Central memory CD8-positive, alpha-beta T cell (primary cell): Measurements from ENCODE around the gene RAX2.
"Not testable (repeated sequence)": the region's sequence is repeated elsewhere in the genome, so short reads cannot be mapped to it uniquely, and the experiment has no call there.

ENCODE experiments used
- ATAC-seq: fragments of 150-1000 bp; cut with Tn5 transposase; replicated peaks from 2 replicates; pipeline ENCODE4 v1.10.0; 2022; ENCODE audit warnings: mild to moderate bottlenecking, moderate FRiP score, moderate number of reproducible peaks; ENCODE audit not compliant: poor library complexity, severe bottlenecking; ENCODE audit errors: extremely low read depth
- DNase-seq, 2 donors: peaks; one replicate each; pipeline ENCODE4 v3.0.0; 2021; ENCODE audit warnings: low spot score in 2 of 2
- H3K27ac Mint-ChIP-seq: one replicate; pipeline ENCODE4 v1.8.0; 2022; ENCODE audit warnings: low read depth, mild to moderate bottlenecking, moderate library complexity, mixed read lengths
- H3K27me3 Mint-ChIP-seq: one replicate; pipeline ENCODE4 v1.8.0; 2022; ENCODE audit warnings: mixed read lengths
- H3K36me3 Mint-ChIP-seq: one replicate; pipeline ENCODE4 v1.8.0; 2022; ENCODE audit warnings: mild to moderate bottlenecking, moderate library complexity, mixed read lengths; ENCODE audit not compliant: insufficient read depth
- H3K4me1 Mint-ChIP-seq: one replicate; pipeline ENCODE4 v1.8.0; 2022; ENCODE audit warnings: mixed read lengths
- H3K4me3 Mint-ChIP-seq: one replicate; pipeline ENCODE4 v1.8.0; 2022; ENCODE audit warnings: mild to moderate bottlenecking, moderate library complexity, mixed read lengths
- H3K9me3 Mint-ChIP-seq: one replicate; pipeline ENCODE4 v1.8.0; 2022; ENCODE audit warnings: mixed read lengths

The RAX2 gene

GRCh38 chr19:3769494-3769893, 2.5 kb downstream of the RAX2 start:
- Mint-ChIP-seq H3K36me3 (peaks cover 22% of the 10 kb centered on the region), H3K9me3 (no peaks in the 10 kb centered on the region), H3K4me3 (no peak overlapping the region), H3K27me3 (no peaks in the 10 kb centered on the region), H3K4me1 (peaks cover 23% of the 10 kb centered on the region), H3K27ac (no peak overlapping the region)
- ATAC-seq (no peak), DNase-seq (no peak)

GRCh38 chr19:3768748-3769099, 3.3 kb downstream of the RAX2 start:
- H3K27me3 Mint-ChIP-seq: no peaks in the 10 kb centered on the region
- peaks cover 15% of the 10 kb centered on the region for H3K4me1 Mint-ChIP-seq
- H3K36me3 Mint-ChIP-seq: peaks cover 20% of the 10 kb centered on the region
- no peak overlapping the region for H3K27ac Mint-ChIP-seq
- no peak for DNase-seq
- H3K9me3 Mint-ChIP-seq: no peaks in the 10 kb centered on the region
- no peak overlapping the region for H3K4me3 Mint-ChIP-seq
- ATAC-seq: no peak

DNA sequence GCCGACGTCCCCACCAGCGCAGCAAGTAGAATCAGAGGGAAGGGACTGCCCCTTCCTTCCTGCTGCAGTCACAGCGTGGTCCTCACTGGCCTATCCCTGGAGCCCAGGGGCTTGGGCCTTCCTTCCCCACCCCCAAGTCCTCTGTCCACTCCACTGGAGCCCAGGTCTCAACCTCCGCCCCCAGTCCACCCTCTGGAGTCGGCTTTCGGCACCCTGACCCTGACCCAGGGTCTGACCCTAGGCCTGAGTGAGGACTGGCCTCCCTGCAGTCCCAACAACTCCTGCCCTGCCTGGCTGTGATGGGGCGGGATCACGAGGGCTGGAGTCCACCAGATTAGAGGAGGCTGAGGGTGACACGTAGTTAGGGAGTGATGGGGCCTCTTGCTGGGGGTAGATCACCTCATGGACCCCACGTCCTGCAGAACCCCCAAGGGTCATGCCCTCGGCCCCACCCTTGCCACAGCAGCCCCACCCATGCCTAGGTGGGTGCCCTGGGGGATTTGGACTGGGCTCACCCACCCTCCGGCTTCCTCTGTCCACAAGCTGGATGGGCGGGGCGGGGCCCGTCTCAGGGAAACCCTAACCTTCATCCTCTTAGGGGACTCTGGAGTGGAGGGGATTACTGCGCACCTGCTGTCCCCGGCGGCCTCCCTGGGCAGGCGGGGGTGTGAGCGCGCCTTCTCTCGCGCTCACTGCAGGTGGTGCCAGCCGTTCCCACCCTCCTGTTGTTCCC, 3.8 kb downstream of the RAX2 start:
- DNase-seq (no peak), ATAC-seq (no peak)
- H3K4me3 Mint-ChIP-seq: no peak overlapping the region
- peaks cover 15% of the 10 kb centered on the region for H3K4me1 Mint-ChIP-seq
- H3K36me3 Mint-ChIP-seq: peaks cover 20% of the 10 kb centered on the region
- no peaks in the 10 kb centered on the region for H3K27me3 Mint-ChIP-seq
- H3K9me3 Mint-ChIP-seq: no peaks in the 10 kb centered on the region
- no peak overlapping the region for H3K27ac Mint-ChIP-seq

GRCh38 chr19:3767050-3767449, 5.0 kb downstream of the RAX2 start:
- H3K4me3 Mint-ChIP-seq: no peak overlapping the region
- H3K4me1 Mint-ChIP-seq: peaks cover 25% of the 10 kb centered on the region
- H3K27me3 Mint-ChIP-seq: no peaks in the 10 kb centered on the region
- H3K27ac Mint-ChIP-seq: peak overlapping the region; percentile 62
- ATAC-seq: no peak
- DNase-seq: no peak
- H3K9me3 Mint-ChIP-seq: no peaks in the 10 kb centered on the region
- peaks cover 27% of the 10 kb centered on the region for H3K36me3 Mint-ChIP-seq

- H3K27ac Mint-ChIP-seq: peak overlapping the region; percentile 62
- H3K9me3 Mint-ChIP-seq: no peaks in the 10 kb centered on the region
- no peak for ATAC-seq
- H3K27me3 Mint-ChIP-seq: no peaks in the 10 kb centered on the region
- H3K36me3 Mint-ChIP-seq: peaks cover 30% of the 10 kb centered on the region
- DNase-seq: no peak
- H3K4me3 Mint-ChIP-seq: peak overlapping the region; percentile 53
- peaks cover 30% of the 10 kb centered on the region for H3K4me1 Mint-ChIP-seq
Measured at GRCh38 chr19:3766520-3766919, 5.5 kb downstream of the RAX2 start.

DNA sequence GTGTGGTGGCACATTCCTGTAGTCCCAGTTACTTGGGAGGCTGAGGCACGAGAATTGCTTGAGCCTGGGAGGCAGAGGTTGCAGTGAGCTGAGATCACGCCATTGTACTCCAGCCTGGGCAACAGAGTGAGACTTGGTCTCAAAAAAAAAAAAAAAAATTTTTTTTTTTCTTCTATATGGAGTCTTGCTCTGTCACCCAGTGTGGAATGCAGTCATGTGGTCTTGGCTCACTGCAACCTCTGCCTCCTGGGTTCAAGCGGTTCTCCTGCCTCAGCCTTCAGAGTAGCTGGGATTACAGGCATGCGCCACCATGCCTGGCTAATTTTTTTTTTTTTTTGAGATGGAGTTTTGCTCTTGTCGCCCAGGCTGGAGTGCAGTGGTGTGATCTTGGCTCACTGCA, 6.3 kb downstream of the RAX2 start:
- Mint-ChIP-seq H3K4me1 (peaks cover 38% of the 10 kb centered on the region), H3K36me3 (peaks cover 38% of the 10 kb centered on the region)
- not testable (repeated sequence) for H3K4me3 Mint-ChIP-seq, DNase-seq, ATAC-seq, H3K27me3 Mint-ChIP-seq, H3K9me3 Mint-ChIP-seq, H3K27ac Mint-ChIP-seq

- Mint-ChIP-seq H3K27me3 (no peaks in the 10 kb centered on the region), H3K36me3 (peaks cover 41% of the 10 kb centered on the region), H3K27ac (no peak overlapping the region), H3K9me3 (no peaks in the 10 kb centered on the region), H3K4me3 (no peak overlapping the region), H3K4me1 (peaks cover 40% of the 10 kb centered on the region)
- ATAC-seq (no peak), DNase-seq (no peak)
Measured at GRCh38 chr19:3765121-3765520, 6.9 kb downstream of the RAX2 start.

DNA sequence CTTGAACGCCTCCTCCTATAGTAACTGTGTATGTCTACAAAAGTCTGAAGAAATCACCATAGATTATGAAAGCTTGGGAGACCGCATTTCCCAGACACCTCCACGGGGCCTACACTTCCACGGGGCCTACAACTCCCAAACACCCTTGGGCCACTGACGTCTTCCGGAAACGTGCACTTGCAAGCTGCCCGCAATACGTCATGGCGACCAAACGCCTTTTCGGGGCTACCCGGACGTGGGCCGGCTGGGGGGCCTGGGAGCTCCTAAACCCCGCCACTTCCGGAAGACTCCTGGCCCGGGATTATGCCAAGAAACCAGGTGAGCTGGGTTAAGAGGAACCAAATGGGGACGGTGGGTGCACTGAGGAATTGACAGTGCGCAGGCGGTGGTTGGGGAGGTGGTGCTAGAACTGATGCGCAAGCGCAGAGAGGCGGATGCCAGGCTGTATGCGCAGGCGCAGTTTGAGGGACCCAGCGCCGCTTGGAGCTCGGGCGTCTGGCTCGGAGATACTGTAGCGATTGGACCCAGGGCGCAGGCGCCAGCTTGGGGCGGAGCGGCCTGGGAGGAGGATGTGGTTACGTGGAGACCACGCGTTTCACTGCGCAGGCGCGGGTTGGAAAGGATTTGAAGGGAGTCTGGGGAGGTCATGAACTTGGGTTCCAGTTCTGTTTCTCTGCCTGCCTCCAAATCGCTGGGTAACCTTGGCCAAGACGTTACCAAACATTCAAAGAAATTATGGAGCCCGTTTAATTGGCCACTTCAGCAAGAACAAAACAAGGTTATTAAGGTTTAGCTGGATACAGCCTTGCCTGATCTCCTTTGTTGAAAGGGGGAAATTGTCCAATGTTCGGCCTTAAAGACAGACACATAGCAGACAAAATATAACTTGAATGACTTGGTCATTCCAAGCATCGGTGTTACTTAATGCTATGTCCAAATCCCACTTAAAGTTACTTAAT, 9.2 kb downstream of the RAX2 start, which contains the start of gene MRPL54:
MRPL54 (plus strand) TSS at position 182 of the 959 bp plus-strand sequence; CDS start at position 201, 19 bp downstream.
- peaks cover 34% of the 10 kb centered on the region for H3K4me1 Mint-ChIP-seq

DNA sequence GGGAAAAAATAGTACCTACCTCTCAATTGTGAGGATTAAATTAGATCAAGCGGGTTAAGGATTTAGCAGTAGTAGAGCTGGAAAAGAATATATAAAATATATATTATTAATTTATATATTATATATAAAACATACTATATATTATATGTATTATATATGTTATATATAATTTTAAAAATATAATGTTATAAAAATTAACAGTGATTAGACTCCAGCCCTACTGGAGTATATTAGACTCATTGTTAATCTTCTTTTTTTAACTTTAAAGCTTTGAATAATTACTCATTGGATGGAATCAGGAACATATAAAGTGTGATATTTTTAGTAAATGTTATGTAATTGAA, 9.9 kb downstream of the RAX2 start:
- Mint-ChIP-seq H3K4me1 (peaks cover 34% of the 10 kb centered on the region), H3K27me3 (no peaks in the 10 kb centered on the region), H3K9me3 (no peaks in the 10 kb centered on the region), H3K36me3 (peaks cover 49% of the 10 kb centered on the region), H3K4me3 (peak overlapping the region; percentile 99), H3K27ac (peak overlapping the region; percentile 100)
- ATAC-seq: no peak
- no peak for DNase-seq

More for the DNA sequence above, 9.2 kb downstream of the RAX2 start, which contains the start of gene MRPL54:
- ATAC-seq (peak; percentile 87), DNase-seq (peak; percentile 99 to 100)
- Mint-ChIP-seq H3K4me3 (peak within 1 kb of the TSS; percentile 99), H3K9me3 (no peaks in the 10 kb centered on the region), H3K27me3 (no peaks in the 10 kb centered on the region), H3K27ac (peak within 1 kb of the TSS; percentile 100), H3K36me3 (peaks cover 49% of the 10 kb centered on the region)

DNA sequence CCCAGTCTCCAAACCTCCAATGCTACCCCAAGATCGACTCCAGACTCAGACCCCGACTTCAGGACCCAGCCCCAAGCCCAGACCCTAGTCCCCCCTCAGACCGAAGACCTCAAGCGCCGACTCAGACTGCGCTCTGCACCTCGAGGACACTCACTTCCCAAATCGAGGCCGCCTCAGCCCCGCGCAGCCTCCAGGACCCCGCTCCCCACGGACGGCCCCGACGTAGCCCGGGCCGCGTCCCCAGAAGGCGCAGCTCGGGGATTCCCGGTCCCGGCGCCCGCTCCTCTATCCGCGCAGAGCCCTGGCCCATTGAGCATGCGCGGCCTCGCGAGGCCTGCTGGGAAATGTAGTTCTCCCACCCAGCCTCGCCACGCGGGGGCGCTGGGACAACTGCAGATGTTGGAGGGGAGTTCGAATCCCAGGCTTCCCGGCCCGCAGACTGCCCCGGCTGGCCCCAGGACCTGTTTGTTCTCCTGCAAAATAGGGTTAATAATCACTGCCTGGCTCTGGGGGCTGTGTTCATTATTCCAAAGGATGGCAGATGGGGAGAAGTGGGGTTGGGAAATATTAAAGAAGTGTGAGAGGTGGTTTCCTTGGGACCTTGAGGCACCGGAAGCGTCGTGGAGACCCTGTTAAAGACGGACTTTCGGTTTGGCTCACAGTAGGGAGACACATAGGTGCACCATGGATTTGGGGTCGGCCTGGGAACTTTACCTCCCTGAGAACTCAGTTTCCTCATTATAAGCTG, 10.5 kb downstream of the RAX2 start, which contains the start of gene APBA3:
APBA3 (minus strand) TSS at position 311 of the 748 bp plus-strand sequence. CDS start 1,428 bp downstream, outside the sequence.
- peaks cover 31% of the 10 kb centered on the region for H3K4me1 Mint-ChIP-seq
- H3K4me3 Mint-ChIP-seq: peak within 1 kb of the TSS; percentile 99
- peak within 1 kb of the TSS; percentile 100 for H3K27ac Mint-ChIP-seq
- ATAC-seq (peak; percentile 42), DNase-seq (peak; percentile 89 to 93)
- H3K36me3 Mint-ChIP-seq: peaks cover 46% of the 10 kb centered on the region
- no peaks in the 10 kb centered on the region for H3K27me3 Mint-ChIP-seq
- H3K9me3 Mint-ChIP-seq: no peaks in the 10 kb centered on the region

GRCh38 chr19:3760871-3761361, 11.1 kb downstream of the RAX2 start:
- Mint-ChIP-seq H3K4me3 (peak overlapping the region; percentile 99), H3K9me3 (no peaks in the 10 kb centered on the region), H3K4me1 (peaks cover 28% of the 10 kb centered on the region), H3K27ac (peak overlapping the region; percentile 99), H3K27me3 (no peaks in the 10 kb centered on the region), H3K36me3 (peaks cover 41% of the 10 kb centered on the region)
- DNase-seq: peak in 1 of 2 donors; percentile 31
- ATAC-seq: peak; percentile 22
